ENCODE results near the gene MRM1. TPM values are rescaled to one million over a fixed set of nuclear protein-coding genes. Genes with fewer than 3 reads are reported as not detected.

MRM1 gene
- total RNA-seq, 2 donors from 2014 or later, result 7.3 to 7.9 TPM

GRCh38 chr17:36576793-36577192, 24.6 kb upstream of the MRM1 start:
- no peaks in the 10 kb centered on the region for H3K27me3 ChIP-seq
- H3K4me1 ChIP-seq, result no peaks in the 10 kb centered on the region
- WGBS, 2 donors, result 69 to 78% methylated on average over 2 of the region's 2 CpGs
- no peak for DNase-seq
- H3K9me3 ChIP-seq, result no peaks in the 10 kb centered on the region
- no peak for ATAC-seq
- peaks cover 2 to 18% of the 10 kb centered on the region in 2 donors for H3K36me3 ChIP-seq (replicated peaks in 1 of 2; ENCODE audit: insufficient read depth in 1 of 2, low read depth in 2 of 2)
- TF ChIP-seq POLR2A (IDR thresholded peaks at IDR 0.05) (no peak), CTCF (IDR thresholded peaks at IDR 0.05) (no peak)
- intact Hi-C loops (cut with DNase I), result no loop called here
- no peak overlapping the region for H3K4me3 ChIP-seq
- H3K27ac ChIP-seq, result no peak overlapping the region

- ATAC-seq (no peak), DNase-seq (no peak)
- intact Hi-C loops (cut with DNase I), result no loop called here
- Histone ChIP-seq H3K27ac (no peak overlapping the region), H3K36me3 (replicated peaks in 1 of 2; ENCODE audit: insufficient read depth in 1 of 2, low read depth in 2 of 2) (peaks cover 4 to 22% of the 10 kb centered on the region in 2 donors), H3K4me1 (no peaks in the 10 kb centered on the region), H3K9me3 (no peaks in the 10 kb centered on the region), H3K4me3 (no peak overlapping the region), H3K27me3 (no peaks in the 10 kb centered on the region)
- TF ChIP-seq POLR2A (IDR thresholded peaks at IDR 0.05) (no peak), CTCF (IDR thresholded peaks at IDR 0.05) (no peak)
- 87 to 91% methylated on average over 2 of the region's 2 CpGs for WGBS, 2 donors
Measured at GRCh38 chr17:36578671-36579070, 22.7 kb upstream of the MRM1 start.

- Histone ChIP-seq H3K27me3 (no peaks in the 10 kb centered on the region), H3K4me3 (no peak overlapping the region), H3K9me3 (no peaks in the 10 kb centered on the region), H3K4me1 (no peaks in the 10 kb centered on the region), H3K27ac (no peak overlapping the region), H3K36me3 (replicated peaks in 1 of 2; ENCODE audit: insufficient read depth in 1 of 2, low read depth in 2 of 2) (peaks cover 4 to 41% of the 10 kb centered on the region in 2 donors)
- ATAC-seq (no peak), DNase-seq (no peak)
- no peak for TF ChIP-seq POLR2A (IDR thresholded peaks at IDR 0.05)
- TF ChIP-seq CTCF (IDR thresholded peaks at IDR 0.05), result no peak
- 25 to 31% methylated on average over 1 of the region's 1 CpG for whole genome bisulfite sequencing, 2 donors
- intact Hi-C loops (cut with DNase I), result no loop called here
Measured at GRCh38 chr17:36583787-36584186, 17.6 kb upstream of the MRM1 start.

GRCh38 chr17:36586138-36586537, 15.2 kb upstream of the MRM1 start:
- Histone ChIP-seq H3K9me3 (no peaks in the 10 kb centered on the region), H3K27me3 (no peaks in the 10 kb centered on the region), H3K4me3 (no peak overlapping the region), H3K36me3 (replicated peaks in 1 of 2; ENCODE audit: insufficient read depth in 1 of 2, low read depth in 2 of 2) (peaks cover 10 to 35% of the 10 kb centered on the region in 2 donors), H3K27ac (no peak overlapping the region), H3K4me1 (peaks cover 3% of the 10 kb centered on the region)
- DNase-seq (no peak), ATAC-seq (no peak)
- intact Hi-C loops (cut with DNase I), result no loop called here
- no peak for TF ChIP-seq CTCF (IDR thresholded peaks at IDR 0.05)
- TF ChIP-seq POLR2A (IDR thresholded peaks at IDR 0.05), result no peak
- 89 to 93% methylated on average over 2 of the region's 2 CpGs for WGBS, 2 donors

- Histone ChIP-seq H3K36me3 (replicated peaks in 1 of 2; ENCODE audit: insufficient read depth in 1 of 2, low read depth in 2 of 2) (peaks cover 6 to 24% of the 10 kb centered on the region in 2 donors), H3K4me1 (peaks cover 25% of the 10 kb centered on the region), H3K4me3 (no peak overlapping the region), H3K9me3 (no peaks in the 10 kb centered on the region), H3K27ac (no peak overlapping the region), H3K27me3 (no peaks in the 10 kb centered on the region)
- intact Hi-C loops (cut with DNase I), result loop anchor here (10.0 kb wide), 1 partner anchor 45 kb away; the partner anchor contains the start of gene GGNBP2
- TF ChIP-seq CTCF (IDR thresholded peaks at IDR 0.05), result no peak
- no peak for TF ChIP-seq POLR2A (IDR thresholded peaks at IDR 0.05)
- DNase-seq (no peak), ATAC-seq (no peak)
- 48 to 53% methylated on average over 2 of the region's 2 CpGs for WGBS, 2 donors
Measured at GRCh38 chr17:36590082-36590481, 11.3 kb upstream of the MRM1 start.
